NK-92 treated with Interleukin-12 subunit alpha and Interleukin-12 subunit beta, amount 100 ng/mL, for 24 hours (cell line): ENCODE results near the gene CHADL.
"Not testable (repeated sequence)": the region's sequence is repeated elsewhere in the genome, so short reads cannot be mapped to it uniquely, and the experiment has no call there.

Experiments used
- DNase-seq: peaks from one replicate; lab custom pipeline; 2025; lab: John Stamatoyannopoulos, UW

Gene CHADL

DNA sequence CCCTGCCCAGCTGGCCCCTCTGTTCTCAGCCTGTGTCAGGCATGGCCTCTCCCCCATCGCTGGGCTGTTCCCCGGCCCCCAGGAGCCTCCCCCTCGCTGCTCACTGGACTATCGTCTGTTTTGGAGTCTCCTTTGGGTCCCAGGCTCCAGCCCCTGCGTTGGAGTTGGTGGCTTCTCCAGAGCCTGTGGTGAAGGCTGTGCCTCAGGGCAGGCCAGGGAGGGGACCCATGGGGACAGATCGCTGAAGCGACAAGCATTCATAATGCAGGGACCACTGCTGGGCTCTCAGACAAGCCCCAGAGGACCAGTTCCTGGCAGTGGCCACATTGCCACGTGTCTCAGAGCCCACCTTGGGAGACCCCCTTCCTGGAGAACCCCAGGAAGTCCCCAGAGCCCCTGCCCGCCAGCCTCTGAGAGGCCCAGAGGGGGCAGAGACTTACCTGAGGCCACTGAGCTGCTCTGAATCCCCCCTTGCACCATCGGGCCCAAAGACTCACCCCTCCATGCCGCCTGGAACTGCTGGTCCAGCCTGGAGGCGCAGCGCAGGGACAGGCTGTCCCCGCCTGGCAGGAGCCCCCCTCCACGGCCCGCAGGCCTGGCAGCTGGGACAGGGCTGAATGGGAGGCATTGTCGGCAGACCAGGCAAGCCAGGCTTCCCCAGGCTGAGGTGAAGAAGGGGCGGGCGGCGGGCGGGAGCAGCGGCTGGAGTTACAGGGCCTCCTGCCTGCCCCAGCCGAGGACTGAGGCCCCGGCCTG is at the start of gene CHADL:
Gene CHADL (minus strand): TSS at position 555 of the 756 bp plus-strand sequence. CDS start 50 bp downstream, at position 505.
- no peak for DNase-seq

- DNase-seq: no peak
These were observed 48.9 kb upstream of the CHADL start for GRCh38 chr22:41289671-41290070.

- no peak for DNase-seq
These were observed 47.7 kb upstream of the CHADL start for GRCh38 chr22:41288245-41288946.

DNA sequence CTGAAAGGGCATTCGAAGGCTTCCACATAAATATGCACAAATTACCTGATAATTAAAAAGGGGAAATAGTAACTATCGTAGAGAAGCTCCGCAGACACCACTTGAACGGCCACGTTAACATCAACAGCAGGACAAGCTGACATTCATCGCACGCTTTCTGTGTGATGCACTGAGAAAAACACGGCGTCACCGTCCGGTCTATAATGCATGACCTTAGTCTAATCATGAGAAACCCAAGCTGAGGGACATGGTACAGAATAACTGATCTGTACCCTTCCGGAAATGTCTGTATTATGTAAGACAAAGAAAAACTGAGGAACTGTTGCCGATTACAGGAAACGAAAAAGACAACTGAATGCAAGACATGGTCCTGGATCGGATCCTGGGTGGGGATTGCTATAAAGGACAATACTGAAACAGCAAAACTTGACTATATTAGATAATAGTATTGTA is 45.9 kb upstream of the CHADL start:
- DNase-seq: no peak

DNA sequence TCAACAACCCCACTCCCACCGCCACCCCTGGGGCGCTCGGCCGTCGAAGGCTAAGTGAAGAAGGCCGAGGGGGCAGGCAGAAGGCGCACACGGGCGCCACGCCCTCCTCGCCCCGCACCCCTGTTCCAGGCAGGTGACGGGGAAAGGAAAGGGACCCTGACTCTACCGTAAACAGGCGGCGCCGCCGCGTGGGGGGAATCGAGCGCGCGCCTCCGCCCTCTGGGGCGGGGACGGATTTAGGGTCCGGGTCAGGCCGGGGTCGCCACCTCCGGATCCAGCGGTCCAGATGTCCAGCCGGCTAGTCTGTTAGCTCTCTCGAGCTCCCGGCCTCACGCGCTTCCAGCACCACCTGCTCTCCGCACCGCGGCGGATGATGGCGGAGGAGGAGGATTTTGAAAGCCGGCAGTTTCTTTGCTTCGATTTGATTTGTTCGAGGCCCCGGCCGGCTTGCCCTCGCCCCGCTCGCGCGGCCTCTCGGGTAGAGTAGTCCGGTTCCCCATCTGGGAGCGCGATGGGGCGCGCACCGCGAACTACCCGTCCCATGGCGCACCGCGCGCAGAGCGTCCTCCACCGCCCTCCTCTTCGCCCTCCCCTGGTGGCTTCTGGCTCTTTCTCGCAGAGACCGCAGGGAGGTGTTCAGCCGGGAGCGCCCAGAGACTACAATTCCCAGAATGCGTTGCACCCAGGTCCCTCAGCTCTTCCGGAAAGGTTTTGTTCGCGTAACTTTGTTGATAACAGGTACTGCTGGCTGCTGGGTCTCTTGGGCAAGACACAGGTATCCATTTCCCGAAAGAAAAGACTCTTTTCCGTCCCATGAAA is 45.3 kb upstream of the CHADL start, which contains the start of gene RANGAP1:
Gene RANGAP1 (minus strand): TSS at position 368 of the 819 bp plus-strand sequence. CDS start 5,143 bp downstream, outside the sequence.
- DNase-seq: peak; percentile 95

GRCh38 chr22:41285441-41285819 is 44.7 kb upstream of the CHADL start:
- no peak for DNase-seq

GRCh38 chr22:41284465-41284864 is 43.7 kb upstream of the CHADL start:
- no peak for DNase-seq

DNA sequence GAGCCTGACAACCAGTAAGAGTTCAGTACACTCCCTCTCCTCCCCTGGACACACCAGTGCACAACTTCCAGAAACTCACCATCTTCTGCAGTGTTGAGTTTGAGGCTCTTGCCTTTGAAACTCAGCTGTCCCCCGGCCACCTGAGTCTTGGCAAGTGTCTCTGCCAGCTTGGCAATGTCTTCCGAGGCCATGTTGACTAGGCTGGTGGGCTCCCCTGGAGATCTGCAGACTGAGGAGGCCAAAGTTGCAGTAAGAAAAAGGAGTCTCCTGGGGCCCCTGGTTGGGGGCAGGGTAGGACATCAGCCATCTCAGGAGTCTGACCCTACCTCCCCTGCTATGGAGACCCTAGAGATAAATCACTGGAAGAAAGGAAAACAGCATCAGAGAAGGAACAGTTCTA is 40.1 kb upstream of the CHADL start:
- DNase-seq: no peak

DNA sequence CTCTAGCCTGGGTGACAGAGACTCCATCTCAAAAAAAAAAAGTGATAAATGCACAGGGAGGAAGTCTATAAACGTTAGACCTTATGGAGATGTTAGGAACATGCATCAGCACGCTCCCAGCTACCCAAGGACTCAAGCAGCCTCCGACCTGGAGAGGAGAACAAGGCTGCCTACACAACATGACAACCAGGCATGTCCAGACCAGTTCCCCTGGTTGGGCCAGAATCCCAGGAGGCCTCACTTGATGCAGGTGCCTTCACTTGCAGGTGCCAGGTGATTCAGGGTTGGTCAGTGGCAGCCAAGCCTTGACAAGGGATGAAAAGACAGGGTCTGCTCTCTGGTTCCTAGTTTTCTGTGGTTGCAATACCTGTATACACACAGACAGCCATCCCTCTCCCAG is 39.3 kb upstream of the CHADL start:
- no peak for DNase-seq

DNA sequence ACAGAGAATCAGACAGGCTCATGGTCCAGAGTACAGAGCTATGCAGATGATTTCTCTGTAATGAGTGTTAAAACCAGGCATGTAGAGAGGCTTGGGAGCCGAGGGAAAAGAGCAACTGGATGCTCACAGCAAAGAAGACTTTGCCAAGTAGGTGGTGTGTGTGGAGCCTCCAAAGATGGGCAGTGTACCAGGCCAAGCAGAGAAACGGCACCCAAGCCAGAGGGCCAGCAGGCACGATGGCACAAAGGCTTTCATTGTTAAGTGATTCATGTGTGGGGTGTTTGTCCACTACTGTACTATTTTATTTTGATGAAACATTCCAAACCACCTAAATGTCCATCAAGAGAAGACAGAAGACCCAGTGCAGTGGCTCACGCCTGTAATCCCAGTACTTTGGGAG is 34.1 kb upstream of the CHADL start:
- DNase-seq: no peak

DNA sequence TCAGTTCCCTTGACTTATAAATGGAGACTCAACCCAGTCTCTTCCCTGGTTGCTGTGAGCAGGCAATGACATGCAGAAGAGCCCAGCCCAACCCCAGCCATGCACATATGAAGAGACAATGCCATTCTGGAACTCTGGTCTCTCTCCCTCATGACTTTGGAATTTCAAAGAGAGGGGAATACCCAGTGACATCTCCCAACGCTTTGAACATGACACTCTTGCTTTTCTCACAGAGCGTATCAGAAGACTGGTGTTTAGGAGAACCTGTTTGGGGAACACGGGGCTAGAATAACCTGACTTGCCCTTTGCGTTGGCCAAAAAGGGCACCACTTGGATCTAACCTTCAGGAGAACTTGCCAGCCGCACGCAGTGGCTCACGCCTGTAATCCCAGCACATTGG is 32.4 kb upstream of the CHADL start:
- DNase-seq: no peak

- no peak for DNase-seq
These were observed 31.1 kb upstream of the CHADL start for GRCh38 chr22:41271787-41272186.

DNA sequence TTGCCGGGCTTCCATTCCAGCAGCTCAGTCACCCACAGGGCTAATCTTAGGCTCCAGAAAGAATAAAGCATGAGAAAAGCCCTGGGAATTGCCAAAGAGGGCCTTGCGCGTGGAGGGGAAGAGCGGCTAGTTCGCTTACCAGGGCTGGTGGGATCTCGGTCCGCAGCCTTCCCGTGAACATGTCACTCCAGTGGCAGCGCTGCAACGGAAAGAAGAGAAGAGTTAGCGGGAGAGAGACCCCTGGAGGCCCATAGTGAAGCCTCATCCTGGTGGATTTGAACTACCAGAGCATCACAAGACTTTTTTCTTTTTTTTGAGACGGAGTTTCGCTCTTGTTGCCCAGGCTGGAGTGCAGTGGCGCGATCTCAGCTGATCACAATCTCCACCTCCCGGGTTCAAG is 27.2 kb upstream of the CHADL start:
- no peak for DNase-seq

- no peak for DNase-seq
These were observed 23.7 kb upstream of the CHADL start for GRCh38 chr22:41264408-41264941.

GRCh38 chr22:41263704-41264103 is 23.0 kb upstream of the CHADL start:
- DNase-seq: no peak

DNA sequence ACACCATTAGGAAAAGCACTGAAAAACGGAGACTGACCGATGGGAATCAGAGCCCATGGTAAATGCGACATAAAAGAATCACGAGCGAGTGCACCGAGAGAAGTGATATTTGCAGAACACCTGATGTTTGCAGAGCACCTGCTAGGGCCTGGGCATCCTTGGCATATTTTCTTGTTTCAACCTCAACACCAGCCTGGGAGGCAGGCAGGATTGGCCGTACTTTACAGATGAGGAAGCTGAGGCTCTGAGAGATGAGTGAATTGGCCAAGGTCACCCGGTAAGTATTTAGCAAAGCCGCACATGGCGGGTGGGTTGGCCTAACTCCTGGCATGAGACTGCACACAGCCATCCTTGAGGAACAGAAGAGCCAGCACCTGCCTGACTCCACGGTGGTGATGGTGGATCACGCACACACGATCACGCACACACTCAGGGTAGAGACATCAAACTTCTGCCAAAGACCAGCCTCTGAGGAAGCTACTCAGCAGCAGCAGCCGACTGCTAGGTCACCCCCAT is 21.6 kb upstream of the CHADL start:
- no peak for DNase-seq

- DNase-seq: no peak
These were observed 21.0 kb upstream of the CHADL start for GRCh38 chr22:41261541-41262249.

GRCh38 chr22:41260871-41261270 is 20.1 kb upstream of the CHADL start:
- DNase-seq: no peak

- DNase-seq: not testable (repeated sequence)
These were observed 19.0 kb upstream of the CHADL start for GRCh38 chr22:41259756-41260155.

- no peak for DNase-seq
These were observed 17.0 kb upstream of the CHADL start for GRCh38 chr22:41257696-41258095.
